GM23338 (cell line): ENCODE measurements around the gene BTNL2. TPM values are rescaled to one million over a fixed set of nuclear protein-coding genes. Genes with fewer than 3 reads are reported as not detected.

Experiments used
- ATAC-seq: fragments of 200-7000 bp; cut with Tn5 transposase; 3 replicates; pipeline ENCODE4 v1.9.1; 2020
- DNase-seq: peaks from one replicate; pipeline ENCODE4 v3.0.0-alpha.2; 2015; ENCODE audit warnings: low spot score
- H2AFZ ChIP-seq: fragments of 200-600 bp; sonication (generic); 2 replicates; pipeline ENCODE4 v1.8.0; 2016; ENCODE audit warnings: antibody characterized with exemption, mild to moderate bottlenecking, moderate library complexity
- H3F3A ChIP-seq: fragments of 200-600 bp; sonication (generic); replicated peaks from 2 replicates; pipeline ENCODE4 v1.8.0; 2017; ENCODE audit warnings: antibody characterized with exemption, mixed run types, low read depth
- H3K27ac ChIP-seq: fragments of 200-600 bp; sonication (generic); 2 replicates; pipeline ENCODE4 v1.6.1; 2016; ENCODE audit warnings: low read depth
- H3K27me3 ChIP-seq: fragments of 200-600 bp; sonication (generic); 2 replicates; pipeline ENCODE4 v1.8.0; 2016; ENCODE audit warnings: mild to moderate bottlenecking, mixed run types, moderate library complexity; ENCODE audit not compliant: insufficient read depth
- H3K36me3 ChIP-seq: fragments of 200-600 bp; sonication (generic); 2 replicates; pipeline ENCODE4 v1.8.0; 2016; ENCODE audit warnings: mild to moderate bottlenecking; ENCODE audit not compliant: insufficient read depth
- H3K4me1 ChIP-seq: fragments of 200-600 bp; sonication (generic); 2 replicates; pipeline ENCODE4 v1.8.0; 2016; ENCODE audit warnings: mild to moderate bottlenecking, moderate library complexity; ENCODE audit not compliant: insufficient read depth
- H3K4me2 ChIP-seq: fragments of 200-600 bp; sonication (generic); 2 replicates; pipeline ENCODE4 v1.7.1; 2017; ENCODE audit warnings: mixed run types
- H3K4me3 ChIP-seq: fragments of 200-600 bp; sonication (generic); 2 replicates; pipeline ENCODE4 v1.6.1; 2016; ENCODE audit warnings: mixed run types
- H3K79me2 ChIP-seq: fragments of 200-600 bp; sonication (generic); replicated peaks from 2 replicates; pipeline ENCODE4 v1.8.0; 2017; ENCODE audit warnings: mild to moderate bottlenecking; ENCODE audit not compliant: insufficient read depth
- H3K9me2 ChIP-seq: fragments of 200-600 bp; sonication (generic); 2 replicates; pipeline ENCODE4 v1.8.0; 2017; ENCODE audit not compliant: insufficient read depth
- H4K20me1 ChIP-seq: fragments of 200-600 bp; sonication (generic); replicated peaks from 2 replicates; pipeline ENCODE4 v1.8.0; 2017; ENCODE audit warnings: mild to moderate bottlenecking; ENCODE audit not compliant: insufficient read depth
- H3K27ac Mint-ChIP-seq: 2 replicates; pipeline ENCODE4 v1.8.0; 2020; ENCODE audit warnings: inconsistent platforms, mild to moderate bottlenecking, moderate library complexity, mixed read lengths
- H3K27me3 Mint-ChIP-seq: 3 replicates; pipeline ENCODE4 v1.8.0; 2022; ENCODE audit warnings: low read depth, mild to moderate bottlenecking, moderate library complexity, mixed read lengths, inconsistent platforms; ENCODE audit not compliant: insufficient read depth, poor library complexity
- H3K36me3 Mint-ChIP-seq: 3 replicates; pipeline ENCODE4 v1.8.0; 2021; ENCODE audit warnings: low read depth, mild to moderate bottlenecking, inconsistent platforms, moderate library complexity, mixed read lengths
- H3K4me1 Mint-ChIP-seq: 3 replicates; pipeline ENCODE4 v1.8.0; 2020; ENCODE audit warnings: mild to moderate bottlenecking, inconsistent platforms, mixed read lengths
- H3K4me3 Mint-ChIP-seq: 3 replicates; pipeline ENCODE4 v1.8.0; 2021; ENCODE audit warnings: moderate library complexity, mild to moderate bottlenecking, inconsistent platforms, mixed read lengths
- H3K9me3 Mint-ChIP-seq: 3 replicates; pipeline ENCODE4 v1.8.0; 2020; ENCODE audit warnings: moderate library complexity, mild to moderate bottlenecking, inconsistent platforms, mixed read lengths
- CREB1 ChIP-seq: fragments of 250-450 bp; sonication (Bioruptor Pico); IDR thresholded peaks from 2 replicates; pipeline ENCODE4 v1.5.0; 2020; ENCODE audit warnings: low read depth, mild to moderate bottlenecking, moderate library complexity
- CTCF ChIP-seq, 2 experiments: fragments of 200-600 bp in 1 of 2; sonication (generic) in 1 of 2; conservative IDR thresholded peaks; 2 replicates each; pipeline versions ENCODE4 v1.5.1 to v1.6.1; 2016 to 2017; ENCODE audit warnings: antibody characterized with exemption in 2 of 2, low read depth in 2 of 2, mild to moderate bottlenecking in 2 of 2, moderate library complexity in 1 of 2
- POLR2AphosphoS5 ChIP-seq: IDR thresholded peaks from 2 replicates; pipeline ENCODE4 v1.6.1; 2016; ENCODE audit warnings: antibody characterized with exemption, low read depth
- REST ChIP-seq: IDR thresholded peaks from one replicate; pipeline ENCODE4 v1.6.1; 2018; ENCODE audit warnings: antibody characterized with exemption; ENCODE audit not compliant: unreplicated experiment
- ZNF114 ChIP-seq: fragments of 250-450 bp; sonication (Bioruptor Pico); IDR thresholded peaks from 2 replicates; pipeline ENCODE4 v1.5.0; 2020; ENCODE audit warnings: mild to moderate bottlenecking, moderate library complexity
- ZNF331 ChIP-seq: fragments of 250-450 bp; sonication (Bioruptor Pico); IDR thresholded peaks from 2 replicates; pipeline ENCODE4 v1.5.0; 2020; ENCODE audit warnings: low read depth, mild to moderate bottlenecking, moderate library complexity
- polyA plus RNA-seq: library from polyadenylated mRNA; unstranded; fragments of >200 nt; fragmentation: Nextera tagmentation; extraction: Ambion mirVana; gene quantifications from 2 replicates; pipeline ENCODE4 v1.2.1, GENCODE V29; 2016
- total RNA-seq: library from RNA; depleted of rRNA; stranded (reverse); fragments of >200 nt; shearing (Covaris generic); gene quantifications from 2 replicates; pipeline ENCODE4 v1.2.3, GENCODE V29; 2014

The BTNL2 gene
- total and polyA plus RNA-seq, 2 experiments from 2014 or later: not detected

- Histone ChIP-seq H3F3A (no peaks in the 10 kb centered on the region), H3K27me3 (no peaks in the 10 kb centered on the region), H3K9me2 (no peaks in the 10 kb centered on the region), H3K27ac (no peak overlapping the region), H4K20me1 (no peaks in the 10 kb centered on the region), H3K4me1 (no peaks in the 10 kb centered on the region), H3K79me2 (no peaks in the 10 kb centered on the region), H3K36me3 (no peaks in the 10 kb centered on the region), H3K4me3 (no peak overlapping the region), H3K4me2 (no peak overlapping the region), H2AFZ (no peak overlapping the region)
- TF ChIP-seq CREB1 (CRISPR knock-in tag) (no peak), ZNF114 (CRISPR knock-in tag) (no peak), ZNF331 (CRISPR knock-in tag) (no peak), REST (no peak), CTCF (conservative IDR thresholded peaks at IDR 0.05; ENCODE audit: low read depth in 2 of 2) (no peak)
- Mint-ChIP-seq H3K27me3 (peaks cover 8% of the 10 kb centered on the region), H3K9me3 (no peaks in the 10 kb centered on the region; the same call in 2 of the 3 replicates), H3K36me3 (no peaks in the 10 kb centered on the region), H3K27ac (no peak overlapping the region), H3K4me1 (no peaks in the 10 kb centered on the region), H3K4me3 (no peak overlapping the region)
- no peak for ATAC-seq
- no peak for DNase-seq
Measured at GRCh38 chr6:32396028-32396427, 11.0 kb downstream of the BTNL2 start.

- H3K79me2 ChIP-seq: no peaks in the 10 kb centered on the region
- no peak overlapping the region for H3K4me3 ChIP-seq
- no peak overlapping the region for H3K27ac ChIP-seq
- no peaks in the 10 kb centered on the region for H3K36me3 ChIP-seq
- H3F3A ChIP-seq: no peaks in the 10 kb centered on the region
- Mint-ChIP-seq H3K36me3 (no peaks in the 10 kb centered on the region), H3K27me3 (peaks cover 5% of the 10 kb centered on the region), H3K9me3 (no peaks in the 10 kb centered on the region), H3K4me3 (no peak overlapping the region), H3K4me1 (no peaks in the 10 kb centered on the region), H3K27ac (no peak overlapping the region)
- H3K9me2 ChIP-seq: no peaks in the 10 kb centered on the region
- H3K27me3 ChIP-seq: no peaks in the 10 kb centered on the region
- ATAC-seq: peak; percentile 50
- H3K4me1 ChIP-seq: no peaks in the 10 kb centered on the region
- no peak overlapping the region for H3K4me2 ChIP-seq
- no peak overlapping the region for H2AFZ ChIP-seq
- DNase-seq: no peak
- TF ChIP-seq CTCF (conservative IDR thresholded peaks at IDR 0.05; ENCODE audit: low read depth in 2 of 2): 0 out of 4 replicates have a peak, but pooled peaks of 1 of the 2 experiments have one; percentile 9
- TF ChIP-seq POLR2AphosphoS5: no peak
- no peaks in the 10 kb centered on the region for H4K20me1 ChIP-seq
Measured at GRCh38 chr6:32393665-32394420, 13.1 kb downstream of the BTNL2 start.
